Loucy (cell line): ENCODE measurements around the gene RBM39.
"Not testable (repeated sequence)": the region's sequence is repeated elsewhere in the genome, so short reads cannot be mapped to it uniquely, and the experiment has no call there.

Source experiments
- CTCF ChIP-seq: fragments of 200-600 bp; sonication (generic); conservative IDR thresholded peaks from 2 replicates; pipeline ENCODE4 v1.5.1; 2014; ENCODE audit warnings: mild to moderate bottlenecking, antibody characterized with exemption, low read length
- EZH2phosphoT487 ChIP-seq: fragments of 200-600 bp; IDR thresholded peaks from 2 replicates; pipeline ENCODE4 v1.6.1; 2018; ENCODE audit warnings: antibody characterized with exemption, mild to moderate bottlenecking, moderate library complexity, borderline replicate concordance

GRCh38 chr20:35723275-35723639, 18.8 kb downstream of the RBM39 start:
- TF ChIP-seq CTCF, EZH2phosphoT487: not testable (repeated sequence)
